Measurements from ENCODE around the gene TSPYL2. TPM values are rescaled to one million over a fixed set of nuclear protein-coding genes. Genes with fewer than 3 reads are reported as not detected.

Gene TSPYL2
- 10 to 100 TPM in 11 of 12 donors, not detected in 1; 11.7 to 50.9 (median 14.6) TPM for polyA plus RNA-seq (ENCODE audit: insufficient read length in 12 of 12)
- long read RNA-seq, donor 1, partial matches to known transcripts = 0 of 4 reads
- long read RNA-seq, donor 1, other reads (novel, unspliced or antisense) = 0 of 4 reads
- long read RNA-seq, donor 2, full-length matches to known transcripts = 1 of 1 reads
- long read RNA-seq, donor 2, partial matches to known transcripts = 0 of 1 reads
- long read RNA-seq, donor 2, other reads (novel, unspliced or antisense) = 0 of 1 reads
- long read RNA-seq, donor 3 = 0 reads
- long read RNA-seq, donor 4, partial matches to known transcripts = 0 of 1 reads
- long read RNA-seq, donor 4, other reads (novel, unspliced or antisense) = 0 of 1 reads
- long read RNA-seq, donor 5, full-length matches to known transcripts = 3 of 3 reads
- long read RNA-seq, donor 5, partial matches to known transcripts = 0 of 3 reads
- long read RNA-seq, donor 5, other reads (novel, unspliced or antisense) = 0 of 3 reads
- long read RNA-seq, donor 6 = 0 reads
- long read RNA-seq, donor 7, partial matches to known transcripts = 0 of 1 reads
- long read RNA-seq, donor 7, other reads (novel, unspliced or antisense) = 0 of 1 reads
- long read RNA-seq, donor 8, partial matches to known transcripts = 0 of 2 reads
- long read RNA-seq, donor 8, other reads (novel, unspliced or antisense) = 0 of 2 reads
- long read RNA-seq, donor 9, full-length matches to known transcripts = 2 of 2 reads
- long read RNA-seq, donor 9, partial matches to known transcripts = 0 of 2 reads
- long read RNA-seq, donor 9, other reads (novel, unspliced or antisense) = 0 of 2 reads
- long read RNA-seq, donor 10, partial matches to known transcripts = 0 of 1 reads
- long read RNA-seq, donor 10, other reads (novel, unspliced or antisense) = 0 of 1 reads
- long read RNA-seq, donor 11, partial matches to known transcripts = 0 of 1 reads
- long read RNA-seq, donor 11, other reads (novel, unspliced or antisense) = 0 of 1 reads

DNA sequence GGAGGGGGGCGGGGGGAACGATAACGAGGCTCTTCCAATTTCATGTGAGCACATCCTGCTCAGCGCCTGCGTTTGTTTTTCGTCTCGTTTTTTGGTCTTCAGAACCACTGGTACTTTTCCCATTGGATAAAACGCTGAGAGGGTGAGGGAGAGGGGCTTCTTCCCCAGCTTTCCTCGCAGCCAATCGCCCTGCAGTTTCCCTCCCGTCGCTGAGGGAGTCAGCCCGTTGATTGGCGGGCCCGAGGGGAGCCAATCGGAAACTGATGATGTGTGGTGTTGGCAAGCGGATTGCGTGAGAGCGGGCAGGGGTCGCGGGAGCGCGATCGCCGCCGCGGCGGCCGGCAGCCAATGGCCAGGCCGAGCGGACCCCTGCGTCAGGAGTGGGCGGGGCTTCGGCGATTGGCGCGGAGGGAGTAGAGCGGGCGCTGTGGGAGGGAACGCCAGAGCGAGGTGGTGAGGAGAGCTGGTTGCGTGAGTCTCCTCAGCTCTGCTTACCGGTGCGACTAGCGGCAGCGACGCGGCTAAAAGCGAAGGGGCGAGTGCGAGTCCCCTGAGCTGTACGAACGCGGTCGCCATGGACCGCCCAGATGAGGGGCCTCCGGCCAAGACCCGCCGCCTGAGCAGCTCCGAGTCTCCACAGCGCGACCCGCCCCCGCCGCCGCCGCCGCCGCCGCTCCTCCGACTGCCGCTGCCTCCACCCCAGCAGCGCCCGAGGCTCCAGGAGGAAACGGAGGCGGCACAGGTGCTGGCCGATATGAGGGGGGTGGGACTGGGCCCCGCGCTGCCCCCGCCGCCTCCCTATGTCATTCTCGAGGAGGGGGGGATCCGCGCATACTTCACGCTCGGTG lies at the start of gene TSPYL2:
TSS of gene TSPYL2 (plus strand) at position 443 of the 848 bp plus-strand sequence. CDS start at position 575, 132 bp downstream.
- peak; percentile 94 for DNase-seq

DNA sequence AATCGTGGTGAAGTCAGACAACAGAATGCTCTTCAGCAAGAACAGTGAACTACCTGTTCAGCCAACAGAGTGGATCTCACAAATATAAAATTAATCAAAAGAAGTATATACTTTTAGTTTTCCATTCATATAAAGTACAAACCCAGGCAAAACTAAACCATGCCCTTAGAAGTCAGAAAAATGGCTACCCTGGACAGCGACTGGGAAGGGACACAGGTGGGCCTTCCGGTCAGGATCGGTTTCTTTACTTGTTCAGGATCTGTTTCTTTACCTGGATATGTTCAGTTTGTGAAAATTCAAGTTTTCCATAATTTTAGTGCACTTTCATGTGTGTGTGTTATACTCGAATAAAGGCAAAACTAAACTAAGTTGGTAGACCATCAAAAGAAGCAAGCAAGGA lies 46.0 kb upstream of the TSPYL2 start:
- no peak for DNase-seq

DNA sequence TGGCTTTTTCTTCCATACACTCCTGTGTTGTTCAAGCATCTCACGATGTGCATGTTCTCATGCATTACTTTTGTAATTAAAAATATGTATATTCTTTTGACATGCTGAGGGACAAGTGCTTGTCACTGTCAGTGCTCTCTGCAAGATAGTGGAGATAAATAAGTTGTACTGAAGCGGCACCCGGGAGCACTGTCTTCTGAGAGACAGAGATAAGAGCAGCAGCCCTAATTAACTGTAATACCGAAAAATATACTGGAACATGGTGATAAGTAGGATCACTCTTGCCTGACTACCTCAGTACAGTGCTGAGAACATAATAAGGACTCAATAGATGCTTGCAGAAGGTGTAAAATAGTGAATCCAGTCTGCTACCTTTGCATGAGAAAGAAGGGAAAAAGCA lies 42.9 kb upstream of the TSPYL2 start:
- no peak for DNase-seq

DNA sequence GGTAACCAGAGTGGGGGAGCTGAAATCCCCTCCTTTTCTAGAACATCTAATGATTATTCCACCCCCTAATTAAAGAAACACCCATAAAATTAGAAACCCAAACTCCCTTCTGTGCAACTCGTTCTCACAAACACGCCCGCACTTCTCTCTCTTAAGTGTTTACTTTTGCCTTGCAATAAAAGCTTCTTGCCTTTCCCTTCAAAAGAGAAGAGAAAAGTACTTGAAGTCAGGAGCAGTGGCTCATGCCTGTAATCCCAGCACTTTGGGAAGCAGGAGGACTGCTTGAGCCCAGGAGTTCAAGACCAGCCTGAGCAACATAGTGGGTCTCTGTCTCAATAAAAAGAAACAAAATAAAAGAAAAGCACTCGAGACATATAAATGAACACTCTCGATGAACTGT lies 37.2 kb upstream of the TSPYL2 start:
- no peak for DNase-seq

DNA sequence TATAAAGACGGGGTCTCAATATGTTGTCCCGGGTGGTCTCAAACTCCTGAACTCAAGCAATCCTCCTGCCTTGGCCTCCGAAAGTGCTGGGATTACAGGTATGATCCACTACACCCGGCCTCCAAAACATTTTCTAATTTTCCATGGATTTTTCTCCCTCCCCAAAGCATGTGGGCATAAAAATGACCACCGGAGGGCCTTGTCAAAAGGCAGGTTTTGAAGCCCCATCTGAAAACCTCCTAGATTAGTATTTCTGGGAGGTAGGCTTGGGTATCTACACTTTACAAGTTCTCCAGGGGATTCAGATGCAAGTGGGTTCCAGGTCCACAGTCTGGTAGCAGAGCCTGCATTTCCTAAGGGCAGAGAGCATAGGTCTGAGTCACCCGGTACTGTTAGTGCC lies 34.9 kb upstream of the TSPYL2 start:
- no peak for DNase-seq

DNA sequence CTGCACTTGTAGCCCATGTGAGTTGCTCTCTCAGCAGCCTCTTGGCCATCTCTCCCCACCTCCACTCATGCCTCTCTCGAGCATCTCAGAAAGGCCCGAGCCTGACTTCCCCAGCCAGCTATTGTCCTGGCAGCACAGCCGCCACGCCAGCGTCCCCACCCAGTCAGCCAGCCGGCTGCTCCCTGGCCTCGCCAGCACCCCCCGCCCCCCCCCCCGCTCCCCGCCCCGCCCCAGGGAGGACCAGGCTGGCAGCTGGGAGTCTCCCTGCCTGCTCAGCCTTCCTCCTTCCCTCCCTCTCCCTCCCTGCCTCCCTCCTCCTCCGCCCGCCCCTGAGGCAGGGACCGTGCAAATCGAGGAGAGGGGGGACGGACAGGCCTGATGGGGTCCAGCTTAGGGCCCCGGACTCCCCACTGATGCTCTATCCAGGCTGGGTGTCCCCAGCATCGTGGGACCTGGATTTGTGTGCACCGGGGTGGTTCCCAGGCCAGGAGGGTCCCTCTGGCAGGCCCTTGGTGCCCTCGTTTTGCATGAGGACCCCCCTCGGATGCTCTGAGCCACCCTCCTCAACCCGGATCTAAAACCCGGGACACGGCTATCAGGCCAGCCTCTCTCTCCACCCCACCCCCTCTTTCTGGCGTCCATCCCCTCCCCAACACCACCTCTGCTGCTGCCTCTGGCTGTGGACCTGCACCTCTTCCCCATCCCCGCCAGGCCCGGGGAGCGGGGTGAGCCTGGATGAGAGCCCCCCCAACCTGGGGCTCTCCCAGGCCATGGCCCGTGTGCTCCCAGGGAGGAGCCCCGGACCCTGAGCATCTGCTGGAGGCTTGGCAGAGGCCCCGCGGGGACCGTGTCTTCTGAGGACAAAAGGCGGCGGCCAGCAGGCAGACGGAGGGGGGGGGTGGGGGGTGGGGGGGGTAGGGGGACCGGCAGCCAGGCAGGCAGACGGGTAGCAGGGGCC lies 33.7 kb upstream of the TSPYL2 start, which contains the start of gene GPR173:
TSS of gene GPR173 (plus strand) at position 621 of the 958 bp plus-strand sequence. CDS start 27,833 bp downstream, outside the sequence.
- DNase-seq = peak; percentile 68

DNA sequence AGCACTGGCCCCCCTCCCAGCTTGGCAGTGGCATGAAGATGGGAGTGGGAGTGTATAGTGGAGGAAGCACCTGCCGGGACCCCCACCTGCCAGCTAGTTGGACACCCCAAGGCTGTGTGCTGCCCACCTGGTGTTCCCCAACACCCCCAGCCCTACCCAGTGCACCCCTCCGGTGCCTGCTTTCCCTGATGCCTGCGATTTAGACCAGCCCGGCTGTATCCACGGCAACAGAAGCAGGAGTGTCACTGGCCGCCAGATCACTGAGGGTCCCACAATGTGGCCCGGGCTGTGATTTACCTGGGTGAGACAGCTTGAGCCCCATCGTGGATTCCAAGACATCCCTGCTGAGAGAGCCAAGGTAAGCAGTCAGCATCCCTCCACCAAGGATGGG lies 33.0 kb upstream of the TSPYL2 start:
- DNase-seq = no peak

DNA sequence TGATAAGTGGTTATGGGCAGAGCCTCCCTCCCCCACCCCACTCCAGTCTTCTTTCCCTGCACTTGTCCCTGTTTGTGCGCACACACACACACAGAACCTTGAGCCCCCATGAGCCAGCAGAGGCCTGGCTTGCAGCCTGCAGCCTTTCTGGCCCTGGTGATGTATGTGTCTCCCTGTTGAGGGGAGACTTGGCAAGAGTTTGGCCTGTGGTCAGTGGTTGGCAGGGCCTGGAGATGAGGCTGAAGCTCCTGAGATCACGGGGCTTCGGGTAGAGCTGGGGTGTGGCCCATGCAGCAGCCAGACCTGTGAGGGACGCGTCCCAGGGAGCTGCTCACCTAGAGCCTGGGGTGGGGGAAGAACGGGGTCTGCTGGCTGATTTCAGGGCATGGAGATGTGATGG lies 31.3 kb upstream of the TSPYL2 start:
- DNase-seq = no peak

DNA sequence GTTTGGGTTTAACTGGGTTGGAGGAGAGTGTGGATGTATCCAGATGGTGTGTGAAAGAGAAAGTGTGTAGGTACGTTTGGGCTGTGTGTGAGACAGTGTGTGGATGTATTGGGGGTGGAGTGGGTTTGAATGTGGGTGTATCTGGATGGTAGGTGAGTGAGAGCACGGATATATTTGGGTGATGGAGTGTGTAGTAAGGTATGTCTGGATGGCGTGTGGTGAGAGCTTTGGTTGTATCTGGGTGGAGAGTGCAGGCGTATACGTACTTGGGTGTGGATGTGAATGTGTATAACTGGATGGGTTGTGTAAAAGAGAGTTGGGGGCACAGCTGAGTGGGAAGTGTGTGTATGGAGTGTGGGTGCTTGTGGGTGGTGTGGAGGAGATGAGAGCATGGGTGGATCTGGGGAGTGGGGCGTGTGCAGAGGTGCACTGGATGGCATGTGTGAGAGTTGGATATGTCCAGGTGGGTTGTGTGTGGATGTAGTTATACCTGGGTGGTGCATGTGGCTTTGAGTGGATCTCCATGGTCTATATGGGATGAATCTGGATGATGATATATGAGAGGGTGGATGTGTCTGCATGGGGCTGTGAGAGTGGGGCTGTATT lies 26.8 kb upstream of the TSPYL2 start:
- DNase-seq = no peak

DNA sequence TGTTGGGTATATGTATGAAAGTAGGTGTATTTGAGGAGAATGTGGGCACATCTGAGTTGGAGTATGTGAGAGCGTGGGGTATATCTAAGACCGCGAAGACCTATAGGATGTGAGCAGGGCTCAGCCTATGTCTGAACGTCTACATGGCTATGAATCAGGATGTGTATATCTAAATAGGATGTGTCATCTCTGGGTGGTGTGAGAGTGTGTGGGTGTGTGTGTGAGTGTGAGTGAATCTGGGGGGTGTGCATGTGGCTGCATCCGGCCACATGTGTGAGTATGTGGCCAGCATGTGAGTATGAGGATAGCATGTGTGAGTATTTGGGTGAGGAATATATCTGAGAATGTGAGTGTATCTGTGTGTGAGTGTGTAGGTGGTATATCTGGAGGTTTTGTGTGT lies 25.9 kb upstream of the TSPYL2 start:
- DNase-seq = no peak

DNA sequence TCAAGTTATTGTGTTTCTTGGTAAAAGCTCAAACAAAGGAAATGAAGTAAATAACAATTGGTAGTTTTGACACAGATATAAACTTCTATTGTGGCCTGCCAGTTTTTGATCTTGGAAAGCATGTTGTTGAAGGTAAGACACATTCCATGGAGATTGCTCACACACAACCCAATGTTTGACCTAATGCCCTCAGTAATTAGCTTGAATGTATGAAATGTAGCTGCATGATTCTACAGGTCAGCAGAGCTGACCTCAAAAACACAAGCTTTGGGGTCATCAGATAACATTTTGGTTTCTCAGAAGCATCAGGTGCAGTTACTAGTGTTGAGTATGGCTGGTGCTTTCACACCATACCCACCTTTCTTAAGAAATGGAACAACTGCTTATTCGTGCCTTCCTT lies 17.1 kb upstream of the TSPYL2 start:
- no peak for DNase-seq

DNA sequence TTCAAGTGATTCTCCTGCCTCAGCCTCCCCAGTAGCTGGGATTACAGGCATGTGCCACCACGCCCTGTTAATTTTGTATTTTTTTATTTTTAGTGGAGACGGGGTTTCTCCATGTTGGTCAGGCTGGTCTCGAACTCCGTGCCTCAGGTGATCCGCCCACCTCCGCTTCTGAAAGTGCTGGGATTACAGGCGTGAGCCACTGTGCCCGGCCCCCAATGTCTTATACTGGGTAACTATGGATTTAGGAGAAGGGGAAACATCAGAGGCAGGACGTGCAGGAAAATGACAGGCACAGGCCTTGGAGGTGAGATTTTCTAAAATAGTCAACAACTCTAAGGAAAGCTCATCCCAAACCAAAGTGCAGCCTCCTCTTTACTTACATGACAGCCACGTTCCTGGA lies 11.1 kb upstream of the TSPYL2 start:
- no peak for DNase-seq

DNA sequence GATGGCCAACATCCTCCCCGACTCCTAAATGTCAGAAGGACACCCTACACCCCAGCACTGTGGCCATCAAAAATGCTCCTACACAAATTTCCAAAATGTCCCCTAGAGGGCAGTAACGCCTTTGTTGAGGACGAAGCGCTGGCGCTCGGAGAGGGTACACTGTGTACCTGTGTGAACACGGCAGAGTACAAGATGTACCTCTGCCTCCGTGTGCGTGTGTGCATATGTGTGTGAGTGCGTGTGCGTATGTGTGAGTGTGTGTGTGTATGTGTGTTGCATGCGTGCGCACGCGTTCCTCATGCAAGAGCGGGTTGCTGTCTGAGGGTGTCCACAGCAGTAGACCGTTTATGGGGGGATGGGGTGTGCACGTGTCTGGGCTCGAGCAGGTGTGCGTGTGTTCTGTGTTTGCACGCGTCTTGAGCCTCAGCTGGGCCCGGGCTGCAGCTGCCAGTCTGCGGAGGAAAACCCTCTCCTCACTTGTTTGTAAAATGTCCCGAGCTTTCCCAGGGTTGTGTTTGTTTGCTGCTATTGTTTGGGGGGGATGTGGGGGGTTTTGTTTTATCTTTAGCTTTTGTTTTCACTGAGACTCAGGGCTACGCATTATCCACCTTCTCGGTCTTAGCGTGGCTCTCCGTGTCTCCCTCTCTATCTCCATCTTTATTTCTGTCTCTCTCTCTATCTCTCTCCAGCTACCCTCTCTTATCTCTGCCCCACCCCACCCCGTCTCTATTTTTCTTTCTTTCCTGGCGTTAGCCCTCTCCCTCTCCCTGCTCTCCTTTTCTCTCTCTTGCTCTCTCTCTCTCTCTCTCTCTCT lies 10.4 kb upstream of the TSPYL2 start:
- no peak for DNase-seq

DNA sequence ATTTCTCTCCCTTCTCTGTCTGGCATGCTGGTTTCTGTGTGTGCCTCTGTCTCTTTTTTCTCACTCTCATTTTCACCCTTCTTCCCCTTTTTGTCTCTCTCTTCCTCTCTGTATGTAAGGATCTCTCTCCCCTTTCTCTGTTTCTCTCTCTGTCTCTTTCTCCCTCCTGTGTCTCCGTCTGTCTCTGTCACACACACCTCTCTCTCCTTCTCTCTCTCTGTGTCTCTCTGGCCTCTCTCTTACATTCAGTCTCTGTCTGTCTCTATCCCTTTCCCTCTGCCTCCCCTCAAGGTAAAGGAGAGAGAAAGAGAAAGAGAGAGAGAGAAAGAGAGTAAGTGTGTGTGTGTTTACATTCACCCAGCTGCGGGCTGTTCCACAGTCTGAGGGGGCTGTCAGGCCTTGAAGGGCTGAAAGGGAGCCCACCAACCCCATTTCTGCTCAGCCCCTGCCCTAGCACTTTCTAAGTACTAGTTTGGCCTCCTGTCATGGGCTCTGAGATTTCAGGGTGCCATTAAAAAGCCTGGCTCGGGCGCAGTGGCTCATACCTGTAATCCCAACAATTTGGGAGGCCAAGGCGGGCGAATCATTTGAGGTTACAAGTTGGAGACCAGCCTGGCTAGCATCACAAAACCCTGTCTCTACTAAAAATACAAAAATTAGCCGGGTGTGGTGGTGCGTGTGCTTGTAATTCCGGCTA lies 9.6 kb upstream of the TSPYL2 start:
- DNase-seq = no peak

DNA sequence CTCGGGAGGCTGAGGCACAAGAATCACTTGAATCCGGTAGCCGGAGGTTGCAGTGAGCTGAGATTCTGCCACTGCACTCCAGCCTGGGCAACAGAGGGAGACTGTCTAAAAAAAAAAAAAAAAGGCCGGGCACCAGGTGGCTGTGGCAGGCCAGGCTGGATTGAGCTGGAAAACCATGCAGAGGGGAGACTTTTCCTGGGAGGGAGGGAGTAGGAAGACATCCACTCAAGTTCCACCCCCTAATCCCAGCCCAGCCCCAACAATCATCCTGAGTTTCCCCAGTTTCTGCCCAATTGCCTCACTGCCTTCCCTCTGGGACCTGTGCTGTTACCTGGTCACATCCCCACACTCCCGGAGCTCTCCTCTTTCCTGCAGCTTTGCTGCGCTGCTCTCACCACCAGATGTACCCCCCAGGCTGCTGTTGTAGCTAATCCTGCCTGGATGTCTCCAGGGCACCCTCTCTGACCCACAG lies 9.0 kb upstream of the TSPYL2 start:
- DNase-seq = no peak

DNA sequence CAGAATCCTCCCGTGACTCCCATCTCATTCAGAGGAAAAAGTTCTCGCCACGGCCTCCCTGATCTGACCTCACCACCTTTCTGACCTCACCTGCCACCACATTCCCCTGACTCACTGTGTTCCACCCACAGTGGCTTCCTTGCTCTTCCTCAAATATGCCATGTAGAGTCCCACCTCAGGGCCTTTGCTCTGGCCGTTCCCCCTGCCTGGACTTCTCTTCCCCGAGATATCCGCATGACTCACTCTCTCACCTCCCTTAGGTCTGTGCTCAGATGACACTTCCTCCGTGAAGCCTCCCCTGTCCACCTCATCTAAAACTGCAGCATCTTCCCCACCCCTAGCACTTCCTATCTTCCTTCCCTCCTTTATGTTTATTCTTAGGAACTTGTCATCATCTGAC lies 7.2 kb upstream of the TSPYL2 start:
- no peak for DNase-seq

DNA sequence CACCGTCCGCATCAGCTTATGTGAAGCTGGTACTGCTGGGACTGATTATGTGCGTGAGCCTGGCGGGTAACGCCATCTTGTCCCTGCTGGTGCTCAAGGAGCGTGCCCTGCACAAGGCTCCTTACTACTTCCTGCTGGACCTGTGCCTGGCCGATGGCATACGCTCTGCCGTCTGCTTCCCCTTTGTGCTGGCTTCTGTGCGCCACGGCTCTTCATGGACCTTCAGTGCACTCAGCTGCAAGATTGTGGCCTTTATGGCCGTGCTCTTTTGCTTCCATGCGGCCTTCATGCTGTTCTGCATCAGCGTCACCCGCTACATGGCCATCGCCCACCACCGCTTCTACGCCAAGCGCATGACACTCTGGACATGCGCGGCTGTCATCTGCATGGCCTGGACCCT lies 5.5 kb upstream of the TSPYL2 start:
- DNase-seq = no peak

Measured in muscle of arm (tissue), 14 donors.